BE2C (cell line): Measurements from ENCODE around the gene SLC5A2.

Experiments
- DNase-seq: peaks from one replicate; pipeline ENCODE4 v3.0.0-alpha.2; 2020
- H3K27me3 ChIP-seq: fragments of 250-450 bp; sonication (Bioruptor Pico); 2 replicates; pipeline ENCODE4 v1.5.1; 2020; ENCODE audit warnings: mild to moderate bottlenecking
- H3K36me3 ChIP-seq: fragments of 250-450 bp; sonication (Bioruptor Pico); 2 replicates; pipeline ENCODE4 v1.5.1; 2020; ENCODE audit warnings: mild to moderate bottlenecking
- H3K4me1 ChIP-seq: fragments of 250-450 bp; sonication (Bioruptor Pico); 2 replicates; pipeline ENCODE4 v1.5.1; 2020
- H3K4me3 ChIP-seq: 2 replicates; pipeline ENCODE4 v1.5.1; 2011; ENCODE audit warnings: low read depth, low read length
- H3K9me3 ChIP-seq: fragments of 250-450 bp; sonication (Bioruptor Pico); 2 replicates; pipeline ENCODE4 v1.5.1; 2020
- TF ChIP-seq, protein P1 (sequence below): IDR thresholded peaks from 2 replicates; pipeline ENCODE4 v1.5.1; 2012; ENCODE audit warnings: mild to moderate bottlenecking, low read depth, low read length

SLC5A2 gene

DNA sequence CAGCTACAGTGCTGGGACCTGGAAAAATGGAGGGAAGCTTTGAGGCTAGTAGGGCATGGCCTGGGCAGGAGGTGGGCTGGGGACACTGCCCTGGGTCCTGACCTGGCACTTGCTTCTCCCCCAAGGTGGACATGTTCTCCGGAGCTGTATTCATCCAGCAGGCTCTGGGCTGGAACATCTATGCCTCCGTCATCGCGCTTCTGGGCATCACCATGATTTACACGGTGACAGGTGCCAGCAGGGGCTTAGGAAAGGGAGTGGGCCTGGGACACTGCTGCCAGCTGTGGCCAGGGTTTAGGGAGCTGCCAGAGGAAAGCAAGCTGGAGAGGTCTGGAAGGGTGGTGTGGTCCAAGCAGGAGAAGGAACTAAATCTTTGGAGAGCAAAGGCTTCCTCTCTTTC, 3.1 kb downstream of the SLC5A2 start:
- Histone ChIP-seq H3K27me3 (peaks cover 14% of the 10 kb centered on the region), H3K4me3 (no peak overlapping the region), H3K9me3 (no peaks in the 10 kb centered on the region), H3K36me3 (no peaks in the 10 kb centered on the region), H3K4me1 (no peaks in the 10 kb centered on the region)
- TF ChIP-seq, protein P1, sequence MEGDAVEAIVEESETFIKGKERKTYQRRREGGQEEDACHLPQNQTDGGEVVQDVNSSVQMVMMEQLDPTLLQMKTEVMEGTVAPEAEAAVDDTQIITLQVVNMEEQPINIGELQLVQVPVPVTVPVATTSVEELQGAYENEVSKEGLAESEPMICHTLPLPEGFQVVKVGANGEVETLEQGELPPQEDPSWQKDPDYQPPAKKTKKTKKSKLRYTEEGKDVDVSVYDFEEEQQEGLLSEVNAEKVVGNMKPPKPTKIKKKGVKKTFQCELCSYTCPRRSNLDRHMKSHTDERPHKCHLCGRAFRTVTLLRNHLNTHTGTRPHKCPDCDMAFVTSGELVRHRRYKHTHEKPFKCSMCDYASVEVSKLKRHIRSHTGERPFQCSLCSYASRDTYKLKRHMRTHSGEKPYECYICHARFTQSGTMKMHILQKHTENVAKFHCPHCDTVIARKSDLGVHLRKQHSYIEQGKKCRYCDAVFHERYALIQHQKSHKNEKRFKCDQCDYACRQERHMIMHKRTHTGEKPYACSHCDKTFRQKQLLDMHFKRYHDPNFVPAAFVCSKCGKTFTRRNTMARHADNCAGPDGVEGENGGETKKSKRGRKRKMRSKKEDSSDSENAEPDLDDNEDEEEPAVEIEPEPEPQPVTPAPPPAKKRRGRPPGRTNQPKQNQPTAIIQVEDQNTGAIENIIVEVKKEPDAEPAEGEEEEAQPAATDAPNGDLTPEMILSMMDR: no peak
- DNase-seq: no peak

DNA sequence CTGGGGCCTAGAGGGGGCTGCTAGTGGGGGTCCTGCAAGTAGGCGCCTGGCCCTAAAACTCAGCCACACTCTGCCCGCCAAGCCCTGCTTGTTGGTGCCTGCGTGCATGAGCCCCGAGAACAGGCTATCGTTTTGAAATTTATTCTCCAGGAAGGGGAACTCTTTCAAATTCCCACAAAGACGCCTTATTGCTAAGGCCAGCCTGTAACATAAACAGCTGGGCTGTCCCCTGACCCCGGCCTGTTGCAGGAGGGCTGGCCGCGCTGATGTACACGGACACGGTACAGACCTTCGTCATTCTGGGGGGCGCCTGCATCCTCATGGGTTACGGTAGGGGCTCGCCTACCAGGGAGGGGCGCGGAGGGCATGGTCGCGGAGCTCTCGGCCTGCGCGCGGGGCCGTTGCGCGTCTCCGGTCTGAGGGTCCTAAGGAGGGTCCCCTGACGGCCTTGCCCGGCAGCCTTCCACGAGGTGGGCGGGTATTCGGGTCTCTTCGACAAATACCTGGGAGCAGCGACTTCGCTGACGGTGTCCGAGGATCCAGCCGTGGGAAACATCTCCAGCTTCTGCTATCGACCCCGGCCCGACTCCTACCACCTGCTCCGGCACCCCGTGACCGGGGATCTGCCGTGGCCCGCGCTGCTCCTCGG, 4.3 kb downstream of the SLC5A2 start:
- Histone ChIP-seq H3K27me3 (peaks cover 14% of the 10 kb centered on the region), H3K9me3 (no peaks in the 10 kb centered on the region), H3K4me1 (no peaks in the 10 kb centered on the region), H3K36me3 (no peaks in the 10 kb centered on the region), H3K4me3 (peak overlapping the region; percentile 51)
- TF ChIP-seq, protein P1: no peak
- DNase-seq: no peak

DNA sequence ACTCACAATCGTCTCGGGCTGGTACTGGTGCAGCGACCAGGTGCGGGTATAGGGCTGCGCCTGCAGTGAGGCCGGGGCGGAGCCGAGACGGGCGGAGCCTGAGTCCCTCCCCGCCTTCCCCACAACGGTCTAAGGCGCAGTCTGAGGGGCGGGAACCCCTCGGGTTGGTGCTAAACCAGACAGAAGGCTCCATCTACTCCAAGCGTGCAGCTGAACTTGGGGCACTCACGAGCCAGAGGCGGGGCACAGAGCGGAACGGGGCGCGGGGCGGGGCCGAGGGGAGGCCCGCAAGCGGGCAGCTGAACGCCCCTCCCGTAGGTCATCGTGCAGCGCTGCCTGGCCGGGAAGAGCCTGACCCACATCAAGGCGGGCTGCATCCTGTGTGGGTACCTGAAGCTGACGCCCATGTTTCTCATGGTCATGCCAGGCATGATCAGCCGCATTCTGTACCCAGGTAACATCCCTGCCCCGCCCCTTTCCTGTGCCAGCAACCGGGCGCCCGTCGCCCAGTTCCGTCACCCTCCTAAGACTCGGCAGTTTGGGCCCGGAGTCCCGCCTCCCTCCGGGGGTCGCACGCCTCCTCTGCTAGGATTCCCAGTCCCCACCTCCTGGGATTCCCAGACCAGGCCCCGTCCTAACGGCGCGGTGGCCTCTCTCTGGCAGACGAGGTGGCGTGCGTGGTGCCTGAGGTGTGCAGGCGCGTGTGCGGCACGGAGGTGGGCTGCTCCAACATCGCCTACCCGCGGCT, 5.0 kb downstream of the SLC5A2 start:
- DNase-seq: peak; percentile 54
- peaks cover 14% of the 10 kb centered on the region for H3K27me3 ChIP-seq
- peak overlapping the region; percentile 51 for H3K4me3 ChIP-seq
- no peaks in the 10 kb centered on the region for H3K36me3 ChIP-seq
- TF ChIP-seq, protein P1: no peak
- no peaks in the 10 kb centered on the region for H3K4me1 ChIP-seq
- no peaks in the 10 kb centered on the region for H3K9me3 ChIP-seq

DNA sequence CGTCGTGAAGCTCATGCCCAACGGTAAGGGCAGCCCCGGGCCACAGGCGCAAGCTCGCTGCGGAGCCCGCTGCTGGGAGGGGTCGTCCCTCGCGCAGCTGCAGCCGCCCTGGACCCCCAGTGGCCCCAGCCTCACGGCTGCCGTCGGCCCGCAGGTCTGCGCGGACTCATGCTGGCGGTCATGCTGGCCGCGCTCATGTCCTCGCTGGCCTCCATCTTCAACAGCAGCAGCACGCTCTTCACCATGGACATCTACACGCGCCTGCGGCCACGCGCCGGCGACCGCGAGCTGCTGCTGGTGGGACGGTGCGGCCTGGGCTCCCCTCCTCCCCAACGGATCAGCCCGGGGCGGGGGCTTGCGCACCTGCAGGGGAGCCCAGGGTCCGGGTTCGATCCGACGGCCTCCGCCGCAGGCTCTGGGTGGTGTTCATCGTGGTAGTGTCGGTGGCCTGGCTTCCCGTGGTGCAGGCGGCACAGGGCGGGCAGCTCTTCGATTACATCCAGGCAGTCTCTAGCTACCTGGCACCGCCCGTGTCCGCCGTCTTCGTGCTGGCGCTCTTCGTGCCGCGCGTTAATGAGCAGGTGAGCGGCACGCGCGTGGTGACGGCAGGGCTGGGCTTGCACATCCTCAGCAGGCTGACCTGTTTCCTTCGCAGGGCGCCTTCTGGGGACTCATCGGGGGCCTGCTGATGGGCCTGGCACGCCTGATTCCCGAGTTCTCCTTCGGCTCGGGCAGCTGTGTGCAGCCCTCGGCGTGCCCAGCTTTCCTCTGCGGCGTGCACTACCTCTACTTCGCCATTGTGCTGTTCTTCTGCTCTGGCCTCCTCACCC, 5.8 kb downstream of the SLC5A2 start:
- Histone ChIP-seq H3K4me3 (no peak overlapping the region), H3K4me1 (no peaks in the 10 kb centered on the region), H3K27me3 (peaks cover 14% of the 10 kb centered on the region), H3K36me3 (no peaks in the 10 kb centered on the region), H3K9me3 (no peaks in the 10 kb centered on the region)
- TF ChIP-seq, protein P1: no peak
- DNase-seq: no peak

DNA sequence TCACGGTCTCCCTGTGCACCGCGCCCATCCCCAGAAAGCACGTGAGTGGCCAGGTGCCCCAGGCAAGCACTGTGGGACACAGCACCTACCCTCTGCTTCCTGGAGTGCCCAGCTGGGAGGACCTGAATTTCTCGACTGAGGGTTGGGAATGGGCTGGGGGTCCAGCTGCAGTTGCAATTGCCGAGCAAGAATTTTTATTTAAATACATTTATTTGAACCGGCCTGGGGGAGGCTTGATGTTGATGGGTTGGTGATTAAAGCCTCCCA, 6.3 kb downstream of the SLC5A2 start:
- TF ChIP-seq, protein P1: no peak
- H3K27me3 ChIP-seq: peaks cover 14% of the 10 kb centered on the region
- H3K4me1 ChIP-seq: no peaks in the 10 kb centered on the region

More for the DNA sequence above, 6.3 kb downstream of the SLC5A2 start:
- Histone ChIP-seq H3K36me3 (no peaks in the 10 kb centered on the region), H3K4me3 (no peak overlapping the region), H3K9me3 (no peaks in the 10 kb centered on the region)
- DNase-seq: no peak
